H1 (cell line): Measurements from ENCODE around the gene FBXW8.

Experiments
- CBX8 ChIP-seq: fragments of 300-800, 300-1000 bp; sonication (generic); IDR thresholded peaks from 2 replicates; pipeline ENCODE4 v1.7.1; 2016; ENCODE audit warnings: low read depth, low read length, borderline replicate concordance
- RAD21 ChIP-seq, 2 experiments: IDR thresholded peaks in 1 of 2; conservative IDR thresholded peaks in 1 of 2; 2 replicates each; pipeline ENCODE4 v1.6.1; 2011; ENCODE audit warnings: low read depth in 2 of 2, low read length in 2 of 2, improper control_type of control experiment in 1 of 2, inconsistent platforms in 1 of 2, mild to moderate bottlenecking in 1 of 2, moderate library complexity in 1 of 2
- YY1 ChIP-seq: IDR thresholded peaks from 2 replicates; pipeline ENCODE4 v1.6.1; 2011; ENCODE audit warnings: low read depth, mild to moderate bottlenecking, low read length

GRCh38 chr12:116918464-116918863, 7.7 kb downstream of the FBXW8 start:
- TF ChIP-seq RAD21 (IDR thresholded peaks at IDR 0.05 in 1 of 2, conservative IDR thresholded peaks at IDR 0.05 in 1 of 2; ENCODE audit: low read depth in 2 of 2, low read length in 2 of 2) (no peak), CBX8 (no peak), YY1 (no peak)
